ENCODE results near the gene ADAM15.

The ADAM15 gene

DNA sequence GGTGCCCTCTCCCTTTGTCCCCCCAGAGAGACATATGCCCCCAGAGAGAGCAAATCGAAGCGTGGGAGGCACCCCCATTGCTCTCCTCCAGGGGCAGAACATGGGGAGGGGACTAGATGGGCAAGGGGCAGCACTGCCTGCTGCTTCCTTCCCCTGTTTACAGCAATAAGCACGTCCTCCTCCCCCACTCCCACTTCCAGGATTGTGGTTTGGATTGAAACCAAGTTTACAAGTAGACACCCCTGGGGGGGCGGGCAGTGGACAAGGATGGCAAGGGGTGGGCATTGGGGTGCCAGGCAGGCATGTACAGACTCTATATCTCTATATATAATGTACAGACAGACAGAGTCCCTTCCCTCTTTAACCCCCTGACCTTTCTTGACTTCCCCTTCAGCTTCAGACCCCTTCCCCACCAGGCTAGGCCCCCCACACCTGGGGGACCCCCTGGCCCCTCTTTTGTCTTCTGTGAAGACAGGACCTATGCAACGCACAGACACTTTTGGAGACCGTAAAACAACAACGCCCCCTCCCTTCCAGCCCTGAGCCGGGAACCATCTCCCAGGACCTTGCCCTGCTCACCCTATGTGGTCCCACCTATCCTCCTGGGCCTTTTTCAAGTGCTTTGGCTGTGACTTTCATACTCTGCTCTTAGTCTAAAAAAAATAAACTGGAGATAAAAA lies 35.9 kb downstream of the ADAM15 start:
- no peak for DNase-seq

DNA sequence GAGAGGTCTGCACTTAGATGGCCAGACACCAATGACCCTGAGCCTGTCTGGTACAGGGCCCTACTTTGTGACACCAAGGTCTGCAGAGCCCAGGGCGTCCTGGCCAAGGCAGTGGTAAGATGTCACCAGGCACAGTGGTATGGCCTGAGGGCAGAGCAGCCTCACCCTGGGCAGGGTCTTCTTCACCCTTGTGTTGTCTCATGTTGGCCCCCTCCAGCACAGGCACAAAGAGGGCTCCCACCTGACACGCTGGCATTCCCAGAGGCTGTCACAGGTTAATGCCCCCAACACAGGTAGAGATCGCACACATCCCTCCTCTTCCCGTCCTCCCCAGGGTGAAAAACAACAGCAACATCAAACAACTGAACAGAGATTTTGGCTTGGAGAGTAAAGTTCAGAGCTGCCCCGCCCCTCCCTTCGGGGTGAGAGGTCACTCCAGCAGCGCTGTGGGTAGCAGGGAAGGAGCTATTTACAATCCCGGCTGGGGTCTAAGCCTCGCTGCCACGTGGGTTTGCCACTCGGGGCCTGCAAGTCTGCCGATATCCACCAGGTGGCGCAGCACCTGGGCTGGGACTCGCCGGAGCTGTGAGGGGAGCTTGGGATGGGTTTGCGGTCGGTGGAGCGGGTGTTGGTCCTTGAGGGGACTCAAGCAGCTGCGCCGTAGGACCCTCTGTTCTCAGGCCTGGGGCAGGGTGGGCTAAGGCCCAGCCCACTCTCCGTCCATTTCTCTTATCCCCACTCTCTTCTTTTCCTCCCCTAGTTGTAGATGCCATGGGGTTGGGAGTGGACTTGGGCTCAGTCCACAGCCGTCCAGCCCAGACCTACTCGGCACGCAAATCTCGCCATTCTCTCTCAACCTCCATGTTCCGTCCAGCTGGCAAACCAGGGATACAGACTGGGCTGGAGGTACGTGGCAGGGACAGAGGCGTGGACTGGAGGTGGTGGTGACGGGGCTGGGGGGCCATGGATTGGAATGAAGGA lies 40.2 kb downstream of the ADAM15 start:
- peak; percentile 79 for DNase-seq

DNA sequence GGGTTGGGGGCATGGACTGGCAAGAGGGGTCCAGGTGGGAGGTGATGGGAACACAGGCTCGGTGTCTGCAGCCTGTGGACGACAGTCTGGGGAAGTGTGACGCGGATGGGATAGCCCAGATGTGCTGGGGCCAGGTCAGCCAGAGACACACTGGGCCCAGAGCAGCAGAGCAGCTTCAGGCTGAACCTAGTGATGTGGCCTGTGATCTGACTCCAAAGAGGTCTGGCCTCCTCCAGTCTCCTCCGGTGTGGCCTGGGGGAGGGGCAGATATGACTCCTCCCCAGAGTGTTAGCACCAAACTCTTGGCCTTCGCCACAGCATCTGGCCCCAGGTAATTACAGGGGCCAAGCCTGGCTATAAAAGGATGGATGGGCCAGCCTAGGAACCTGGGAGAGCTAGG lies 41.0 kb downstream of the ADAM15 start:
- DNase-seq = no peak

DNA sequence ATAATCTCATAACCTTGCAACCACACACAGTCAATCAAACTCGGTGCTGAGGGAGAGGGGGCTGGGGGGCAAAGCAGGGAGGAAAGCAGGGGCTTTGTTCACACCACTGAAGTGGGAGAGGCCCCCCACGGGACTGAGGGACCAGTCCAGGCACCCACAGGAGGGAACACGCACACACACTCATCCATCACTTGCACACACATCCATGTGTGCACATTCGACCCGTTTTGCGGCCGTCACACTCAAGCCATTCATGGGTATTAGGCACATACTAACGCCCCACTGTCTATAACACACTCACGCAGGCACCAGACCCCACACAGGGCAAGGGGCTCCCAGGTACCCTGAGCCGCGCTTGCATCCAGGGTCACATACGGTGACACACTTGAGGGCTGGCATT lies 41.5 kb downstream of the ADAM15 start:
- DNase-seq = no peak

DNA sequence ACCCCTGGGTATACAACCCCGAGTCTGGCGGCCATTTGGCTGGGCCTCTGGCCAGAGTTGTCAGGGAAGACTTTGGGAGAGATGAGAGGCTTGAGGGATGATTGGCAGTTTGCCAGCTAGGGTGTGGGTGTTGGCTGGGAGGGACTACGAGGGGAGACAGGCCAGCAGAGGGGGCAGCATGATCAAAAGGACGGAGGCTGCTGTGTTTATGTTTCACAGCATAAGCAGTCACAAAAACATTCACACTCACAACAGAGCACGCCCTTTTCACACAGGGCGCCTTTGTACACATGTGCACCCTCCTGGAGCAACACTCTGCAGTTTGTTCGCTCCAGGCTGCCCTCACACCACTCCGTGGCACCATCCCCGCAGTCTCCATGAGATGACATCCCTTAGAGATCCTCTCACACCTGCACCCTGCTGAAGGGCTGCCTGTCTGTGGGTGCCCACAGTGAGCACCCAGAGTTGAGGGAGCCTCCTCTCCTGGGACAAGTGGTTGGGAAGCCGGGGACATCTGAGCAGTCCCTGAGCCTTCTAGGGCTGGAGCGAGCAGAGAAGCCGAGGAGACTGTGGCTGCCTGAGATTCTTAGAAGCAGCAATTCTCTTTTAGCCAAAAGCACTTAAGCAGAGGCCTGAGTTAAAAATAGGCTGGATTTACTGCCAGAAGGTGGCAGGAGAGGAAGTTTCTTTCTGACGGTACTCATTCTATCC lies 43.0 kb downstream of the ADAM15 start:
- peak; percentile 53 for DNase-seq

DNA sequence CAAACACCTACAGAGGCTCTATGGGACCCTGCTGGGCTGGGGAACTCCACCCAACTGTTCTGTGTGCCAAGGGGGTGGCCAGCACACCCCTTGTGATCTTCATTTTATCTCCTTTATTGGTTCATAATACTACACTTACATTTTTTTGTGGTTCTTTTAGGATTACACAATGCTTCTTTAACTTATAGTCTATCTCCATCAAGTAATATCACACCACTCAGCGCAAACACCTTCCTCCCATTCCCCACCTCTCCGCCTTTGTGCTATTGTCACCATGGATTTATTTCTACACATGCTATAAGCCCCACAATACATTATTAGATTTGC lies 43.5 kb downstream of the ADAM15 start:
- no peak for DNase-seq

DNA sequence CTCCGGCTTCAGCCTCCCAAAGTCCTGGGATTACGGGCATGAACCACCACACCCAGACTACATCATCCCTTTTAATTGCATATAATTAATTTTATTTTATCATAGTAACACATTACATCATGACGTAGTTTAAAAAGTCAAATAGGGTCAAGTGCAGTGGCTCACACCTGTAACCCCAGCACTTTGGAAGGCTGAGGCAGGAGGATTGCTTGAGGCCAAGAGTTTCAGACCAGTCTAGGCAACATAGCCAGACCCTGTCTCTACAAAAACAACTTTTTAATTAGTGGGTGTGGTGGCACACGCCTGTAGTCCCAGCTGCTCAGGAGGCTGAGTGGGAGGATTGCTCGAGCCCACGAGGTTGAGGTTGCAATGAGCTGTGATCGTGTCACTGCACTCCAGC lies 48.2 kb downstream of the ADAM15 start:
- no peak for DNase-seq

DNA sequence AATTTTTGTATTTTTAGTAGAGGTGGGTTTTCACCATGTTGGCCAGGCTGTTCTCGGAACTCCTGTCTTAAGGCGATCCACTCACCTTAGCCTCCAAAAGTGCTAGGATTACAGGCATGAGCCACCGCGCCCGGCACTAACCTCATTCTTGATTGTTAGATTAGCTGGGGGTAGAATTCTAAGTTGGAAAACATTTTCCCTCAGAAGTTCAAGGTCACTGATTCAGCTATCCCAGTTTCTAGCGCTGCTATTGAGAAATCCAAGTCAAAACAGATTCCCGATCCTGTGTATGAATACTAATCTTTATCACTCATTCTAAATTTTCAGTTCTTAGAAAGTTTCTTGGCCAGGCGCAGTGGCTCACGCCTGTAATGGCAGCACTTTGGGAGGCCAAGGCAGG lies 52.2 kb downstream of the ADAM15 start:
- DNase-seq = no peak

DNA sequence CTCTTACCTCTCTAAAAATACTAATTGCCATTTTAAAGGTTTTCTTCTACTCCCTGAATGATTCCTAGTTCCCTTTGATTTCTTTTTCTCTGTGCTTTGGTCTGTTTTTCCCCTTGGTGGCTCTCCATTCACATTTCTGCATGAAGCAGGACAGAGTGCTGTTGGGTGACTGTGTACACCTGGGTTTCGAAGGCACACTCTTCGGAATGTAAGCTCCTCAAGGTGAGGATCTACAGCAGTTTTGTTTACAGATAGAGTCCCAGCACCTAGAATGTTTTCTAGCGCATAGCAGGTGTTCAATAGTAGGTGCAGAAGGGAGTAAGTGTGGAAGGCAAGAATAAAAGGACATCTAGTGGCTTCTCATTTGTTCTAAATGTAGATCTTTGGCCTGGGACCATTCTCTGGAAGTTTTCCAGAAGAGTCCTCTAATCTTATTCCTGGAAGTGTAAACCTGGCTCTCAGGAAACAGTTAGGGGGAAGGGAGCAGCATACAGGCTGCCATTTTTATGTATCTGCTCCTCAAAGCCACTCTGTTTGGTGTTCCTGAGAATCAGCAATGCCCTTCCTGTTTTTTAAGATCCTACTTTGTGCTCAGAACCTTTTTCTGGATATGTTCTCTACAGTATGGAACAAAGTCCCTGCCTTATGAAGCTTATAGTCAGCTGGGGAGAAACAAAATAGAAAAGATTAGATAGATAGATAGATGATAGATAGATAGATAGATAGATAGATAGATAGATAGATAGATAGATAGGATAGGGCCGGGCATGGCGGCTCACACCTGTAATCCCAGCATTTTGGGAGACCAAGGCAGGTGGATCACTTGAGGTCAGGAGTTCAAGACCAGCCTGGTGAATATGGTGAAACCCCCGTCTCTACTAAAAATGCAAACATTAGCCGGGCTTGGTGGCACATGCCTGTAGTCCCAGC lies 53.8 kb downstream of the ADAM15 start:
- DNase-seq = no peak

DNA sequence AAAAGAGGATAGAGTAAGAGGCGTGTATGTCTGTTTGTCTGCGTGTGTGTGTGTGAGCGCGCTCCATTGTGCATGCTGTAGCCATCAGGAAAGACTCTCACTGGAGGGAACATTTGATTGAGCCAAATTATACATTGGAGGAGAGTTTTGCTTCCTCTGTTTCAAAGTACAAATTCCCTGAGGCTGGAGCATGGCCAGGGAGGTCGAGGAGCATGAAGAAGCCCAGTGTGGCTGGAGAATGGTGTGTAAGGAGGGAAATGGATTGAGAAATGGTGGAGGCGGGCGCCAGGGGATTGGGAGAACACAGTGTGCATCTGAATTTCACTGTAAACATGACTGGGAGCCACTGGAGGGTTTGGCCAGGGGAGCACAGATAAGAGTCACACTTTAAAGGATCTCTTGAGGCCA lies 54.5 kb downstream of the ADAM15 start:
- DNase-seq = no peak

DNA sequence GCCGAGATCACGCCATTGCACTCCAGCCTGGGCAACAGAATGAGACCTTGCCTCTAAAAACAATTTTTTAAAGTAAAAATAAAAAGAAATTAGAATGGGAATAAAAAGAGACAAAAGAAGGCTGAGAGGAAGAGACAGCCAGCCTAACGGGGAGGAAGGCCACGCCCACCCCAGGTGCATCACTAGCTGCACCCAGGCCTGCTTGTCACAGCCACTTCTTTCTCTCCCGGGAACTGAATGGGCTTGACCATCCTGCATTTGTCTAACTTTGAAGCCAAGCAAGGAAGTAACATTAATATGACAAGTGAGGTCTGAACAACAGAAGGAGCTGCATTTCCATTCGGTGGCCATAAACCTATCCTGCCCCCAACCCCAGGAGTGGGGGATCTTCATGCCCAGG lies 55.7 kb downstream of the ADAM15 start:
- no peak for DNase-seq

DNA sequence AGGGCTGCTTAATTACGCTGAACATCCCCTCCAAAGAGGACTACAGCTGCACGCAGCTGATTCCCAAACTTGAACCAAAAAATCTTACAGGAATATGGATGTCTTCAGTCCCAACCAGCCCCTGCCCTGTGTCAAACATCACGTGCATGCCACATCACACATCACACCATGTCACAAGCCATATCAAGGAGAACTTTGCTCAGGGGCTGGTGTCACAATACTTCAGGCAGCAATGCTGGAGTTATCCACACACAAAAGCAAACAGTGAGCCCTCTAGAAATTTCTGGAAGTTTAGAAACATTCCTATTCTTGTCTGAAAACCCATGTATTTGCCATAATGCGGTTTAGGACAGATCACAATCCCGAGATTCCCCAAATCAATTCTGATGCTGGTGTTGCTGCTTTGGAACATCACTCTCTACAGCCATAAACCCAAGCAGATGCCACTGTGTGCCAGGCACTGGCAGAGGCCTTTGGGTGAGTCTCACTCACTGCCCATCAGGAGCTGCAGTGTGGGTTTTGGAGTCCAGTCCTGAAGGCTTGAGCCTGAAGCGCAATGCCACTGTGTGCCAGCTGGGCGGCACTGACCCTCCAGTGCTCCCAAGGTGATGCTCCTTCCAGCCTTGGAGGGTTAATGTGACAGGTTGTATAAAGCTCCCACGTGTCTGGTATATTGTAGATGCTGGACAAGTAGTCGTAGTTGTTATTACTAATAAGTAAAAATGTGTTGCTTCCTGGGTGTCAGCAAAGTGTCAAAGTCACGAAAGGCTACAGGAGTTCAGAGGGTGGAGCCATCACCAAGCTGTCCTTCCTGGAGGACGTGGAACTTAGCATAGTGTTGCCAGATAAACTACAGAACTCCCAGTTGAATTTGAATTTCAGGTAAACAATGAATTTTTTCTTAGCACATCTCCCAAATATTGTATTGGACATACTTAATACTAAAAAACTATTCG lies 56.5 kb downstream of the ADAM15 start:
- DNase-seq = no peak

DNA sequence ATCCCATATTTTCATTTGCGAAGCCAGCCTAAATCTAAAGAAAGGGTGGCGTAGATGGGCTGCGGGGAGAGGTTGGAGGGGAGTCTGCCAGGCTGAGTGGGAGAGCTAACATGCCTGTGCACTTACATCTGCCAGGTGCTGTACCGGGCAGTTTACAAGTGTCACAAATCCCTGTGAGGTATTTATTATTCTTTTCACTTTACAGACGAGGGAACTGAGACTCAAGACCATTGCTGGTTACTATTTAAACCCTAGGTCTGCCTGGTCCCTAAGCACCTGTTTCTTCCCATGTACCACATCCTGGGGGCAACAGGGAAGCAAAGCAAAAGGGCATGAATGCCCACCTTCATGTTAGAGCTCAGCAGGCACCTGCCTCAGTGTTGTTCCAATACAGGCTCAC lies 57.2 kb downstream of the ADAM15 start:
- no peak for DNase-seq

DNA sequence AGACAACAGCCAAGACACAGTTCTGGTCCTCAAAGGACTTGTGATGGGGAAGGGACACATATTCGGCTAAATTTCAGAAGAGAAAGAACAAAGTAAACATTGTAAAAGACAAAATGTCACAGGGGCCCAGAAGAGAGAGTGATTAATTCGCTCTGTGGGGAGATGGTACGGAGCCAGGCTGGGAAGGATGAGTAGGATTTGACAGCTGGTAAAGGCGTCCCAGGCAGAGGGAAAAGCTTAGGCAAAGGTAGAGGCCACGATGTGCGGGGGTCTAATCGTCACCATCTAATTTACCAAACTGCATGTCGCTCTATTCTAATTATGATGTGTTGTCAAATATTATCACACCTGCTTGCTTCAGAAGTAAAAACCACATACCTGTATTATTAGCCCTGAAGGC lies 59.3 kb downstream of the ADAM15 start:
- no peak for DNase-seq

DNA sequence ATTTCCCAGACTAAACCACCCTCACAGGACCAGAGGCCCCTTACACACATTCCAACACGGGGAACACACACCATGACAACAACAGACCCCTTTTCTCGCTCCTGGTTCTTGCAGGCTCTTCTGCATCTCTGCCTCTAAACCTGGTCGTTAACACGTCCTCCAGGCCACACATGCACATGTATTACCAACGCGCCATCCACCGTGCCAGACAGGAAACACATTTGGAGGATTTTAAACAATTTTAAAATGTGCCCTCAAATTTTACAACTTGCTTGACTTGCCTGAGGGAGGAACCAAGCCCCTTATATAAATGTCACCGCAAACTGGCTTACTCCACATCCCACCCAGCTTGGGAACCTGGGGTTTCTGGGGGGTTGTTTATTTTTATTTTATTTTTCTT lies 59.7 kb downstream of the ADAM15 start:
- DNase-seq = no peak

Data from hematopoietic multipotent progenitor cell treated with erythropoietin and hydrocortisone succinate and interleukin-3 and kit ligand, for 8 days (in vitro differentiated cells).